GF-D8 (cell line): ENCODE results near the gene GNAS-AS1.

Source experiments
- DNase-seq: peaks from one replicate; lab custom pipeline; 2025; lab: John Stamatoyannopoulos, UW

GNAS-AS1 gene

DNA sequence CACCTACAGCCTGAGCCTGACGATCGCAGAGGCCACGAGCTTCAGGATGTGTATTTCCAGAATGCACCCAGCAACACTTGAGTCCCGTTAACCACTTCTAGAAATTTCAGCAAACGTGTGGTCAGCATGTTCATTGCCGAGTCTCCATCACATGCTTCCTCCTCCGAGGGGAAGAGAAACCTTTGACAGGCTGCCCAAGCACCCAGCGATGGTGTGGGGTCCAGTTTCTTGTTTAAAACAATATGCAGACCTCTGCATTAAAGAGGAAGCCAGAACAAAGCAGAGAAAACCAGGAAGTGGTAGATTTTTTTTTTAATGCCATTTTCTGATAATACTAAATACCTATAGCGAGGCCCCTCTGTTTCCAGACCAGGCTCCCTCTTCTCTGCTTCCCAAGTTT is 71.9 kb downstream of the GNAS-AS1 start:
- no peak for DNase-seq

DNA sequence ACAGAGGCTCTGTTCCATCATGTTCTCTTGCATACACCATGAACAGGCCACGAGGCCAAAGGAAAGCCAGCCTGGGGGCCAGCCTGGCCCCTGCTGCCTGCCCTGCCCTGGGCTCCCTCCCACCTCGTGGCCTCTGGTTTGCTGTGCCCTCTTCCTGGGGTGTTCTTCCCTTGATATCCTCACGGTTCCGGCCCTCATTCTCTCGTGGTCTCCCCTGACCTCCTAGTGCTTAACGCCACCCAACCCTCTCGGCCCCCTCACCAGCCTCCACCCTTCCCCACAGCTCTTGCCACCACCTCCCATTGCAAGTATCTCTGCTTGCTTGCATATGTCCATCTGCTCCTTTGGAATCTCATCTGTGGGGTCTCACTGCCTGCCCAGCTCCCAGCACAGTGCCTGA is 73.0 kb downstream of the GNAS-AS1 start:
- no peak for DNase-seq

DNA sequence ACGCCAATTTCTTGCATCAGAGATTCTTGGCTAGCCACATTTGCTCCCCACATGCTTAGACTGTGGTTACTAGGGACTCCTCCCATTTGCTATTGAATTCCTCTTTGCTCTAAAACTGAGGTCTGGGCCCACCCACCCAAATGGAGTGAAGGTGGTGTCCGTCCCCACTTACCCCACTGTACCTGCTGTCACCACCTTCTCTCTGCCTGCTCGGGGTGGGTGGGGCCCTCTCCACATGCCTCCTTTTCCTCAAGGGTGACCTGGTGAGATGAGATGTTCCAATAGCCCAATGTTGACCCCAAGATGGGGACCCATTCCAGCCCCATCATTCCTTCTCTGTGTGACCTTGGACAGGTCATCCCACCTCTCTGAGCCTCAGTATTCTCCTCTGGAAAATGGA is 74.6 kb downstream of the GNAS-AS1 start:
- no peak for DNase-seq

DNA sequence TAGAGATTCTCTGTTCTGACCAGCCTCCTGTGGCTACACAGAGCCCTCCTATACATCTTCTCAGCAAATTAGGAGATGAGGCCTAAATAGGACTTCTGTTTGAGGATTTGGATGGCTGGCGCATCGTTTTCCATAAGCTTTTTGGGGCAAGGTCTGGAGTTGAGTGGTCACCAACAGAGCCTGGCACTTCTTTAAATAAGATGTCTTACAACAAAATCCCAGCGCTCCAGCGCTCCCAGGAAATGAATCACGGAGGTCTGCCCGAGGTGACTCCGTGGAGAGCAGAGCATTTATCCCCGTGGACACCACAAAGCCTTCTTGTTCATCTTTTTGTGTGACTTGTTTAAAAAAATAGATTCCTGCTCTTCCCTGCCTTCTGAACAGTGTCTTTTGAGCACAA is 75.3 kb downstream of the GNAS-AS1 start:
- DNase-seq = no peak

DNA sequence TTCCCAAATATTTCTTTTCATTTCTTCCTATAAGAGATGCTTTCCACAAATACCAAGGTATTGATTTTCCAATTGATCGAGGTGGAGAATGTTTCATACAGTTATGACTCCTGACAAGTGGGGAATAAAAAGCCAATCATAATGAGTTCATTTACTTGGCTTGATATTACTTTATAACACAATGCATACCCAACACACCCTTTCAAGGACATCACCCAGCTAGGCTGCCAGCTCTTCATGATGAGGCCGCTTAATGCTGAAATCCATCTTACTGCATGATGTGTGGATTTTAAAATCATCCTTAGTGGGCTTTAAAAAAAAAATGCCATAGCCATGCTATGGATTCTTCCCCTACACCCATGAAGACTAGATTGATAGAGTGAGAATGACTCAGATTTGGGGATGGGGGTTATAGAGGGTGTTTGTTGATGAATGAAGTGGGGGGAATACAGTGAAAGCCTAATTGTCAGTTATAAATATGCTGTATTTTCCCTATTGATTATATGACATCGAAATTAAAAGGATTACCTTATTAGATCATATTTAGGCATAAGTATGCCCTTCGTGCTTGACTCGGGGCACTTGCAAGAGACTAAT is 75.9 kb downstream of the GNAS-AS1 start:
- no peak for DNase-seq

DNA sequence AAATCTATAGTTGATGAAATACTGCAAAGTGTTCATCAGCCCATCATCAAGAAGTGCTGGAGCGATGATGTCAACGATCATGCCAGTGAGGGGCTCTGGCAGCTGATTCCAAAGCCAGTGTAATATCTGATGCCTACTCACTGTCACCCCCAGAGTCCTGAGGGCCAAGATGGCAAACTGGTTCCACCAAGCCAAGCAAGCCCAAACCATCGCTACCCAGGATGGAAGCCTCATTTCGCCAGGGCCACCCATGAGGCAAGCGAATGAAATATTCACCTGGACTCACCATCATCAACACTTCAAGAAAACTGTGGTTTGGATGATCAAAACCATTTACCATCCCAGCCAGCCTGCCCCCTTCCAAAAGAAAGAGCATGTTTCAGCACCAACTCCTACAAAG is 76.5 kb downstream of the GNAS-AS1 start:
- no peak for DNase-seq

DNA sequence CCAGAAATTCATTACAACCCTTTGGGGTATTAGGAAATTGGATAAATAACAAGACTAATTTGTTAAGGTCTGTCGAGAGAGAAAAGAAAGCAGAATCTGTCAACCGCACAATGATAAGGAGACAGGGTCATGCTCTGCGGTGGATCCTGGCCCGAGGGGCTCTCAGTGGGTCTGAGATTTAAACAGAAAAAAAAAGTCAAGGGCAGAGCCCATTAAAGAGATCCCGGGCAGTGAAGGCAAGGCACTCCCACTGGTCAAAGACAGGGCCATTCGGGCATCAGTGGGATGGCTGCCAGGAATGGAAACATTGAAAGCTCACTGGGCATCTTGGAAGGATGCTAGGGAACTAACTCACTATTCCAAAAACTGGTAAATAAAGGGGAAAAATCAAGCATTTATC is 77.9 kb downstream of the GNAS-AS1 start:
- no peak for DNase-seq
